NCI-H460 (cell line): ENCODE data around the gene MEAK7. TPM values are rescaled to one million over a fixed set of nuclear protein-coding genes. Genes with fewer than 3 reads are reported as not detected.

Experiments used
- total RNA-seq: library from RNA; depleted of rRNA; stranded (reverse); fragments of >200 nt; shearing (Covaris generic); gene quantifications from 2 replicates; pipeline ENCODE4 v1.2.3, GENCODE V29; 2014; rRNA removed

MEAK7 gene
- total RNA-seq, 1 experiment from 2014 or later = 9.5 TPM

Other genes with a start within 250 kb of the MEAK7 start
- not detected in 2 replicates for gene WFDC1, start 209.8 kb downstream of the MEAK7 start, total RNA-seq
- not detected in 2 replicates for gene ATP2C2, start 136.1 kb downstream of the MEAK7 start, total RNA-seq
- 34.6 and 46.3 TPM in 2 replicates for gene COTL1, start 113.4 kb upstream of the MEAK7 start, total RNA-seq
- 22.2 and 23.5 TPM in 2 replicates for gene KLHL36, start 143.9 kb upstream of the MEAK7 start, total RNA-seq
- 63.9 and 67.2 TPM in 2 replicates for gene USP10, start 195.3 kb upstream of the MEAK7 start, total RNA-seq